Parathyroid adenoma (tissue), 2 donors: Measurements from ENCODE around the gene EIF4G1.

Experiments used
- H2AFZ ChIP-seq: fragments of 300-600 bp; sonication (generic); one replicate; pipeline ENCODE4 v1.7.0; 2017; ENCODE audit warnings: antibody characterized with exemption, mild to moderate bottlenecking
- H3K27ac ChIP-seq: fragments of 300-600 bp; sonication (generic); one replicate; pipeline ENCODE4 v1.7.0; 2017
- H3K27me3 ChIP-seq: fragments of 300-600 bp; sonication (generic); one replicate; pipeline ENCODE4 v1.7.0; 2017; ENCODE audit warnings: low read length; ENCODE audit not compliant: control insufficient read depth, insufficient read depth
- H3K36me3 ChIP-seq: fragments of 300-600 bp; sonication (generic); one replicate; pipeline ENCODE4 v1.7.0; 2017; ENCODE audit warnings: low read length; ENCODE audit not compliant: control insufficient read depth, insufficient read depth
- H3K4me1 ChIP-seq: fragments of 300-600 bp; sonication (generic); one replicate; pipeline ENCODE4 v1.7.0; 2017; ENCODE audit warnings: control low read depth
- H3K4me2 ChIP-seq: fragments of 300-600 bp; sonication (generic); one replicate; pipeline ENCODE4 v1.7.0; 2017; ENCODE audit warnings: low read length
- H3K4me3 ChIP-seq: fragments of 300-600 bp; sonication (generic); one replicate; pipeline ENCODE4 v1.7.0; 2017; ENCODE audit warnings: low read depth, low read length
- H3K79me2 ChIP-seq: fragments of 300-600 bp; sonication (generic); one replicate; pipeline ENCODE4 v1.7.0; 2017; ENCODE audit warnings: control low read depth
- H3K9ac ChIP-seq: fragments of 300-600 bp; sonication (generic); one replicate; pipeline ENCODE4 v1.7.0; 2017; ENCODE audit warnings: mild to moderate bottlenecking
- H3K9me3 ChIP-seq: fragments of 300-600 bp; sonication (generic); one replicate; pipeline ENCODE4 v1.7.0; 2017; ENCODE audit warnings: low read length; ENCODE audit not compliant: control insufficient read depth
- CTCF ChIP-seq: fragments of 300-600 bp; sonication (generic); IDR thresholded peaks from one replicate; pipeline ENCODE4 v1.7.0; 2017; ENCODE audit warnings: antibody characterized with exemption, mild to moderate bottlenecking
- donor health status: primary hyperparathyroidism.

EIF4G1 gene

GRCh38 chr3:184371570-184372018, 57.2 kb downstream of the EIF4G1 start:
- TF ChIP-seq CTCF = peak; percentile 96
- H3K4me1 ChIP-seq = peaks cover 6% of the 10 kb centered on the region
- no peak overlapping the region for H3K4me3 ChIP-seq
- H3K9me3 ChIP-seq = no peaks in the 10 kb centered on the region
- H3K27ac ChIP-seq = no peak overlapping the region
- no peaks in the 10 kb centered on the region for H3K79me2 ChIP-seq
- no peaks in the 10 kb centered on the region for H3K36me3 ChIP-seq
- H2AFZ ChIP-seq = no peak overlapping the region
- H3K4me2 ChIP-seq = no peak overlapping the region
- H3K9ac ChIP-seq = no peak overlapping the region
- H3K27me3 ChIP-seq = no peaks in the 10 kb centered on the region

DNA sequence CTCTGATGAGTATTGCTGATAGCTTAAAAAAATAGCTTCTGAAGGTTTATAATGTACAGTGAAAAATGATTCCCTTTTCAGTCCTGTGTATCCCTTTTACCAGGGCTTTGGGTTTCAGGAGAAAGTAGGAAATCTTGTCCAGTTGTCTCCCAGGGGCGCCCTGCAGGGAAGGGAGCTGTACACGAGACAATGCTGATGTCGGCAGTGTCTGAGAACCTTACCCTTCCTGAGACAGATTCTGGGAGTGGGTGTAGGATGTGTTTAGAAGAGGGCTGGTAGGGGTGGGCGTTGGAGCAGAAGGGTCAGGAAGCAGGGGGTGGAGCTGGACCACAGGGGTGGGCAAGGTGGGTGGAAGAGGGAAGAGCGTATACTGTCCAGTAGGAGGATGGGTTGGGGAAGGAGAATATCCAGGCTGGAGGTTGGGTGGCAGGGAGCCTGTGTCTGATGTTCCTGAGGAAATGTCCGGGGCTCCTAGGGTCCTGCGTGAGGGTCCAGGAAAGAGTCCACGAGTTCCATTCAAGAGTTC, 58.0 kb downstream of the EIF4G1 start:
- Histone ChIP-seq H3K27ac (no peak overlapping the region), H2AFZ (no peak overlapping the region), H3K79me2 (no peaks in the 10 kb centered on the region), H3K4me3 (no peak overlapping the region), H3K36me3 (no peaks in the 10 kb centered on the region), H3K4me2 (no peak overlapping the region), H3K9me3 (no peaks in the 10 kb centered on the region), H3K4me1 (peaks cover 6% of the 10 kb centered on the region), H3K27me3 (no peaks in the 10 kb centered on the region), H3K9ac (no peak overlapping the region)
- TF ChIP-seq CTCF = no peak

DNA sequence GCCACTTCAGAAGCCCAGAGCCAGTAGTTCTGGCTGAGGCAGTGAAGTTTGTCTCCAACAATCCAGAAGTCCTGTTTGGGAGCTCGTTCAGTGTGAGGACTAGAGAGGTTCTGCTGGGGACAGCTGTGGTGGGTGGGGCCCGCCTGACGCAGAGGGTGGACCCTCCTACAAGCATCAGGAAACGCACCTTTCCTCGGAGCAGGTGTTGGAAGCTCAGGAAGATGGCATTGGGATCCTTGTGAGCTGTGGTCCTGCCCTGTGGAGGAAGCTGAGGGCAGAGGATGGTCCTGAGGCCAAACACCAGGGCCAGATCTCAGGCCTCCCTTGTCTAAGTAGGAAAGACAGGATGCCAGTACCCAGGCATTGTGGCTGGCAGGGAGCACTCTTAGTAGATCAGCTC, 58.5 kb downstream of the EIF4G1 start:
- Histone ChIP-seq H3K4me2 (no peak overlapping the region), H3K9ac (no peak overlapping the region), H3K27me3 (no peaks in the 10 kb centered on the region), H3K36me3 (no peaks in the 10 kb centered on the region), H3K79me2 (no peaks in the 10 kb centered on the region), H2AFZ (no peak overlapping the region), H3K4me1 (peaks cover 6% of the 10 kb centered on the region), H3K4me3 (no peak overlapping the region), H3K9me3 (no peaks in the 10 kb centered on the region), H3K27ac (no peak overlapping the region)
- TF ChIP-seq CTCF = no peak

GRCh38 chr3:184373422-184373821, 59.0 kb downstream of the EIF4G1 start:
- H3K9ac ChIP-seq = no peak overlapping the region

More at GRCh38 chr3:184373422-184373821, 59.0 kb downstream of the EIF4G1 start:
- H3K27me3 ChIP-seq = no peaks in the 10 kb centered on the region
- H3K79me2 ChIP-seq = no peaks in the 10 kb centered on the region
- no peaks in the 10 kb centered on the region for H3K9me3 ChIP-seq
- H3K36me3 ChIP-seq = no peaks in the 10 kb centered on the region
- no peak overlapping the region for H3K4me3 ChIP-seq
- no peak for TF ChIP-seq CTCF
- no peak overlapping the region for H2AFZ ChIP-seq
- no peak overlapping the region for H3K4me2 ChIP-seq
- H3K4me1 ChIP-seq = peaks cover 6% of the 10 kb centered on the region
- no peak overlapping the region for H3K27ac ChIP-seq
